OCI-LY3 (cell line): ENCODE results near the gene AIDA.

Source experiments
- CTCF ChIP-seq: fragments of 200-600, 300-600 bp; sonication (generic); IDR thresholded peaks from 2 replicates; pipeline ENCODE4 v1.5.1; 2014; ENCODE audit warnings: antibody characterized with exemption, low read length, low read depth
- EZH2phosphoT487 ChIP-seq: fragments of 200-600 bp; shearing (Covaris generic); IDR thresholded peaks from 2 replicates; pipeline ENCODE4 v1.6.1; 2018; ENCODE audit warnings: antibody characterized with exemption, mixed run types, low read depth

GRCh38 chr1:222691016-222691415 lies 21.3 kb downstream of the AIDA start:
- TF ChIP-seq CTCF = no peak
- TF ChIP-seq EZH2phosphoT487 = no peak
